K562 treated with DMSO at 1 percent for 12 hours (cell line): Measurements from ENCODE around the gene CLEC2D. TPM values are rescaled to one million over a fixed set of nuclear protein-coding genes. Genes with fewer than 3 reads are reported as not detected.

Source experiments
- total RNA-seq: library from RNA; unstranded; fragments of 300-600 nt; gene quantifications from 2 replicates; pipeline ENCODE4 v1.2.3, GENCODE V29; 2022; ENCODE audit not compliant: insufficient read depth

CLEC2D gene
- total RNA-seq: 0.60 and 3.4 TPM in 2 replicates

DNA sequence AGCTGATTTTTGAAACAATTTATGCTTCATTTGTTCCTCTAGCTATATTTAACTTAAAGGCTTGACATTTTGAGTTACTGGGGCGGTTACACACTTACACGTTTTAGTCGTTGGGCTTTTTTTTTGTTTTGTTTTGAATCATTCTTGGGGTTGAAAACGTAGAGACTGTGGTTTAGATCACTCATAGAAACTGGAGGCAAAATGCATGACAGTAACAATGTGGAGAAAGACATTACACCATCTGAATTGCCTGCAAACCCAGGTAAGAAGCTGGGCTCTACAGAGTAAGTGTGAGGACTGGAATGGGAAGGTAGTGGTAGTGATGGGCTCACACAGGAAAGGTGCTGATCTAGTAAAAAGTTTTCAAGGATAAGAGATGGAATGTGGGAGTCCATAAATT lies at the start of gene CLEC2D:
Gene CLEC2D, plus strand, starts transcription at position 180 of the 400 bp plus-strand sequence. Its CDS starts 22 bp downstream, at position 202.

GRCh38 chr12:9732921-9733461 lies 63.5 kb downstream of the CLEC2D start, which contains the start of gene CLECL1:
Gene CLECL1 (minus strand): TSS chr12:9733097.

Other genes with a start within 250 kb of the CLEC2D start
- not detected in 2 replicates for gene KLRB1, start 61.8 kb upstream of the CLEC2D start, total RNA-seq
- gene CLECL1, start 63.4 kb downstream of the CLEC2D start, total RNA-seq: not detected in 2 replicates
- gene CD69, start 91.2 kb downstream of the CLEC2D start, total RNA-seq: 12.1 and 23.8 TPM in 2 replicates
- not detected in 2 replicates for gene KLRF1, start 157.8 kb downstream of the CLEC2D start, total RNA-seq
- 1.2 and 1.4 TPM in 2 replicates for gene CLEC2B, start 199.6 kb downstream of the CLEC2D start, total RNA-seq
- not detected in 2 replicates for gene KLRF2, start 211.8 kb downstream of the CLEC2D start, total RNA-seq